Esophagus squamous epithelium (tissue), 4 donors: Measurements from ENCODE around the gene RNF103.

ENCODE experiments used
- POLR2A ChIP-seq, 4 donors: fragments of 450-650 bp; IDR thresholded peaks; one replicate each; pipeline ENCODE4 v1.6.1; 2017; ENCODE audit warnings: antibody characterized with exemption in 4 of 4, mild to moderate bottlenecking in 4 of 4, moderate library complexity in 3 of 4
- TF ChIP-seq, protein P1 (sequence below), 6 experiments: fragments of 450-650 bp in 4 of 6; fragments of 200-600 bp in 2 of 6; sonication (generic) in 2 of 6; IDR thresholded peaks; one replicate each; pipeline ENCODE4 v1.5.1; 2016 to 2019; ENCODE audit warnings: antibody characterized with exemption in 6 of 6, mild to moderate bottlenecking in 4 of 6, moderate library complexity in 4 of 6

DNA sequence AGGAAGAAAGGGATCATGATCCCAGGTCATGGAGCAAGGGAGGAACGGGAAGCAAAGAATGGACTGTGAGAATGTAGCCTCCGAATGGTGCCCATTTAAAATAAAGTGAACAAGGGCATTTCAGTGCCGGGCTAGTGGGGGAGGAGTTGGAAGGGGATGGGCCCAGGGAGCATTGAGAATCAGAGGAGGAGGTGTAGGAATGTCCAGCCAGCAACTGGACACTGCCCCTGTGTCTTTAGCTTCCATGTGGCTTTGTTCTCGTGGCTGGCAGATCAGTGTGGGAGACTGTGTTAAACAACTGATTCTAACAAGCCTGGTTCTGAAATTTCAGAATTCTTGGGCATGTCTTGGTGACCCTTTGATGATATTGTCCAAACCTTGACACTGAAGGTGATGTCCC is 1.4 kb upstream of the RNF103 start:
- TF ChIP-seq, protein P1, sequence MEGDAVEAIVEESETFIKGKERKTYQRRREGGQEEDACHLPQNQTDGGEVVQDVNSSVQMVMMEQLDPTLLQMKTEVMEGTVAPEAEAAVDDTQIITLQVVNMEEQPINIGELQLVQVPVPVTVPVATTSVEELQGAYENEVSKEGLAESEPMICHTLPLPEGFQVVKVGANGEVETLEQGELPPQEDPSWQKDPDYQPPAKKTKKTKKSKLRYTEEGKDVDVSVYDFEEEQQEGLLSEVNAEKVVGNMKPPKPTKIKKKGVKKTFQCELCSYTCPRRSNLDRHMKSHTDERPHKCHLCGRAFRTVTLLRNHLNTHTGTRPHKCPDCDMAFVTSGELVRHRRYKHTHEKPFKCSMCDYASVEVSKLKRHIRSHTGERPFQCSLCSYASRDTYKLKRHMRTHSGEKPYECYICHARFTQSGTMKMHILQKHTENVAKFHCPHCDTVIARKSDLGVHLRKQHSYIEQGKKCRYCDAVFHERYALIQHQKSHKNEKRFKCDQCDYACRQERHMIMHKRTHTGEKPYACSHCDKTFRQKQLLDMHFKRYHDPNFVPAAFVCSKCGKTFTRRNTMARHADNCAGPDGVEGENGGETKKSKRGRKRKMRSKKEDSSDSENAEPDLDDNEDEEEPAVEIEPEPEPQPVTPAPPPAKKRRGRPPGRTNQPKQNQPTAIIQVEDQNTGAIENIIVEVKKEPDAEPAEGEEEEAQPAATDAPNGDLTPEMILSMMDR (IDR thresholded peaks at IDR 0.05): no peak
- no peak for TF ChIP-seq POLR2A (IDR thresholded peaks at IDR 0.05)
